ENCODE measurements around the gene GNB1L.

- no peak for TF ChIP-seq CTCF (IDR thresholded peaks at IDR 0.05; ENCODE audit: low read depth, low read length)
- no peak for TF ChIP-seq EZH2phosphoT487 (IDR thresholded peaks at IDR 0.05; ENCODE audit: low read depth)
Measured at GRCh38 chr22:19796160-19796559, 58.5 kb downstream of the GNB1L start.
